H9 (cell line): ENCODE data around the gene UMAD1. TPM values are rescaled to one million over a fixed set of nuclear protein-coding genes. Genes with fewer than 3 reads are reported as not detected.

ENCODE experiments used
- DNase-seq: peaks from one replicate; pipeline ENCODE4 v3.0.0-alpha.2; 2017
- H2AFZ ChIP-seq: one replicate; pipeline ENCODE4 v1.6.1; 2013; ENCODE audit warnings: mild to moderate bottlenecking, low read length, control low read depth, moderate library complexity
- H2AK5ac ChIP-seq: 2 replicates; pipeline ENCODE4 v1.6.1; 2013; ENCODE audit warnings: low read length, control low read depth, mixed read lengths; ENCODE audit not compliant: insufficient read length
- H2BK120ac ChIP-seq: one replicate; pipeline ENCODE4 v1.6.1; 2013; ENCODE audit warnings: low read depth, mild to moderate bottlenecking, low read length, control low read depth, inconsistent platforms; ENCODE audit not compliant: poor library complexity, severe bottlenecking
- H2BK12ac ChIP-seq: 2 replicates; pipeline ENCODE4 v1.6.1; 2013; ENCODE audit warnings: low read length, control low read depth, mixed read lengths, low read depth; ENCODE audit not compliant: insufficient read length
- H2BK15ac ChIP-seq: 2 replicates; pipeline ENCODE4 v1.6.1; 2013; ENCODE audit warnings: low read depth, low read length, control low read depth
- H2BK20ac ChIP-seq: one replicate; pipeline ENCODE4 v1.6.1; 2013; ENCODE audit warnings: low read depth, mild to moderate bottlenecking, low read length, control low read depth, inconsistent platforms; ENCODE audit not compliant: poor library complexity, severe bottlenecking
- H2BK5ac ChIP-seq: 2 replicates; pipeline ENCODE4 v1.6.1; 2013; ENCODE audit warnings: low read length, control low read depth, mixed read lengths; ENCODE audit not compliant: insufficient read length
- H3K14ac ChIP-seq: 2 replicates; pipeline ENCODE4 v1.6.1; 2013; ENCODE audit warnings: low read length, control low read depth; ENCODE audit not compliant: insufficient read depth
- H3K18ac ChIP-seq: 2 replicates; pipeline ENCODE4 v1.6.1; 2013; ENCODE audit warnings: low read depth, mild to moderate bottlenecking, mixed read lengths, low read length, control low read depth; ENCODE audit not compliant: insufficient read length
- H3K23ac ChIP-seq: 2 replicates; pipeline ENCODE4 v1.6.1; 2013; ENCODE audit warnings: low read length, control low read depth, mixed read lengths, low read depth; ENCODE audit not compliant: insufficient read length
- H3K23me2 ChIP-seq: 2 replicates; pipeline ENCODE4 v1.6.1; 2013; ENCODE audit warnings: low read depth, mild to moderate bottlenecking, mixed read lengths, low read length, control low read depth; ENCODE audit not compliant: insufficient read length, poor library complexity, severe bottlenecking
- H3K27ac ChIP-seq: 2 replicates; pipeline ENCODE4 v1.5.1; 2013; ENCODE audit warnings: low read length, control low read depth, mixed read lengths, low read depth; ENCODE audit not compliant: insufficient read length
- H3K27me3 ChIP-seq: 2 replicates; pipeline ENCODE4 v1.6.1; 2013; ENCODE audit warnings: low read length, control low read depth, inconsistent platforms; ENCODE audit not compliant: insufficient read depth
- H3K4ac ChIP-seq: 2 replicates; pipeline ENCODE4 v1.6.1; 2013; ENCODE audit warnings: low read depth, mild to moderate bottlenecking, control low read depth, inconsistent platforms, low read length, moderate library complexity
- H3K4me1 ChIP-seq: 2 replicates; pipeline ENCODE4 v1.6.1; 2013; ENCODE audit warnings: low read length, control low read depth, inconsistent platforms; ENCODE audit not compliant: insufficient read depth
- H3K4me2 ChIP-seq: 2 replicates; pipeline ENCODE4 v1.6.1; 2013; ENCODE audit warnings: low read length, control low read depth, mixed read lengths; ENCODE audit not compliant: insufficient read length, insufficient read depth
- H3K56ac ChIP-seq: 2 replicates; pipeline ENCODE4 v1.6.1; 2013; ENCODE audit warnings: low read depth, mild to moderate bottlenecking, mixed read lengths, low read length, control low read depth; ENCODE audit not compliant: insufficient read length
- H3K79me1 ChIP-seq: 2 replicates; pipeline ENCODE4 v1.6.1; 2013; ENCODE audit warnings: low read depth, mild to moderate bottlenecking, moderate library complexity, low read length, control low read depth, inconsistent platforms; ENCODE audit not compliant: insufficient read depth, poor library complexity, severe bottlenecking
- H3K79me2 ChIP-seq: 2 replicates; pipeline ENCODE4 v1.6.1; 2013; ENCODE audit warnings: low read length, control low read depth, inconsistent platforms; ENCODE audit not compliant: insufficient read depth
- H3K9ac ChIP-seq: 2 replicates; pipeline ENCODE4 v1.6.1; 2013; ENCODE audit warnings: low read length, control low read depth, mixed read lengths; ENCODE audit not compliant: insufficient read length; ENCODE audit errors: extremely low read depth
- H3K9me3 ChIP-seq: one replicate; pipeline ENCODE4 v1.6.1; 2013; ENCODE audit warnings: low read depth, low read length, inconsistent platforms; ENCODE audit not compliant: control insufficient read depth
- H3T11ph ChIP-seq: one replicate; pipeline ENCODE4 v1.6.1; 2013; ENCODE audit warnings: mild to moderate bottlenecking, low read length, control low read depth, inconsistent platforms
- H4K20me1 ChIP-seq: one replicate; pipeline ENCODE4 v1.6.1; 2013; ENCODE audit not compliant: control insufficient read depth, insufficient read length, insufficient read depth
- H4K5ac ChIP-seq: 2 replicates; pipeline ENCODE4 v1.6.1; 2013; ENCODE audit warnings: low read depth, mild to moderate bottlenecking, mixed read lengths, low read length, control low read depth; ENCODE audit not compliant: insufficient read length
- H4K8ac ChIP-seq: replicated peaks from 2 replicates; pipeline ENCODE4 v1.6.1; 2013; ENCODE audit warnings: low read length, control low read depth, mixed read lengths, low read depth; ENCODE audit not compliant: insufficient read length
- H4K91ac ChIP-seq: 2 replicates; pipeline ENCODE4 v1.6.1; 2013; ENCODE audit warnings: low read depth, mild to moderate bottlenecking, moderate library complexity, mixed read lengths, low read length, control low read depth; ENCODE audit not compliant: insufficient read length
- H3K27ac Mint-ChIP-seq, 3 experiments: 2 replicates in 2 of 3; 3 replicates in 1 of 3; pipeline ENCODE4 v1.8.0; 2020 to 2021; ENCODE audit warnings: mixed read lengths in 3 of 3, mild to moderate bottlenecking in 1 of 3, moderate library complexity in 1 of 3
- H3K27me3 Mint-ChIP-seq: 2 replicates; pipeline ENCODE4 v1.8.0; 2021; ENCODE audit warnings: low read depth, mild to moderate bottlenecking, moderate library complexity, mixed read lengths
- H3K36me3 Mint-ChIP-seq, 3 experiments: 2 replicates in 2 of 3; 3 replicates in 1 of 3; pipeline ENCODE4 v1.8.0; 2020 to 2021; ENCODE audit warnings: low read depth in 3 of 3, mixed read lengths in 3 of 3; ENCODE audit not compliant: insufficient read depth in 1 of 3
- H3K4me1 Mint-ChIP-seq, 2 experiments: 2 replicates each; pipeline ENCODE4 v1.8.0; 2020; ENCODE audit warnings: mixed read lengths in 2 of 2
- H3K4me3 Mint-ChIP-seq, 2 experiments: 2 replicates in 1 of 2; 3 replicates in 1 of 2; pipeline ENCODE4 v1.8.0; 2020 to 2021; ENCODE audit warnings: mild to moderate bottlenecking in 2 of 2, mixed read lengths in 2 of 2, moderate library complexity in 1 of 2
- H3K9me3 Mint-ChIP-seq, 2 experiments: 2 replicates in 1 of 2; 3 replicates in 1 of 2; pipeline ENCODE4 v1.8.0; 2020; ENCODE audit warnings: mild to moderate bottlenecking in 2 of 2, mixed read lengths in 2 of 2, moderate library complexity in 1 of 2
- CTCF ChIP-seq: fragments of 200-600 bp; sonication (generic); conservative IDR thresholded peaks from 3 replicates; pipeline ENCODE4 v1.8.0; 2021; ENCODE audit warnings: antibody characterized with exemption, mild to moderate bottlenecking
- WGBS: extraction: QIAGEN DNeasy Blood & Tissue Kit; methylation state at CpG from one replicate; pipeline ENCODE4 v1.1.7; 2013; ENCODE audit warnings: missing lambda C conversion rate, low lambda C conversion rate, mixed read lengths; ENCODE audit not compliant: insufficient read length; ENCODE audit errors: extremely low coverage; 5-methylcytosine and 5-hydroxymethylcytosine counted together
- total RNA-seq: library from RNA; stranded (reverse); gene quantifications from 2 replicates; pipeline ENCODE4 v1.2.1, GENCODE V29; 2021

UMAD1 gene
- total RNA-seq, 1 experiment from 2014 or later, result 8.9 TPM

DNA sequence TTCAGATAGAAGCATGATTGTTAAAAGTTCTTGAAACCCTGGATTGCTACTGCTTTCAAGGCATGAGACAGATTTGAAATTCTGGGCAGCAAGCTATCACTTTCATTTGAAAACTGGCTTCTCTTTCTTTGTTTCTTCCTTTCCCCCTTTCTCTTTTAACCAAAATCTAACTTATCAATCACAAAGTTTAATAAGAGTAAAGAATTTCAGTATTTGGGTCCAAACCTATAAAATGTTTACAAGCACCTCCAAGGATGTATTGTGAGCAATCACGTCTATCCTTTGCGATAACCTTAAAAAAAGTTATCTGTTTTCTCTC, 99.4 kb downstream of the UMAD1 start:
- no peak overlapping the region for H3K4me3 Mint-ChIP-seq

More for the DNA sequence above, 99.4 kb downstream of the UMAD1 start:
- H4K20me1 ChIP-seq, result no peaks in the 10 kb centered on the region
- no peak overlapping the region for H3K18ac ChIP-seq
- H3K23ac ChIP-seq, result no peak overlapping the region
- no peak overlapping the region for H3K56ac ChIP-seq
- no peaks in the 10 kb centered on the region for H3K79me1 ChIP-seq
- no peak overlapping the region for H2BK20ac ChIP-seq
- Mint-ChIP-seq H3K27ac (peak overlapping the region in 1 of 3 experiments; percentile 60; a peak in 1 of 7 replicates), H3K4me1 (peaks cover 15 to 34% of the 10 kb centered on the region in 2 experiments), H3K27me3 (no peaks in the 10 kb centered on the region), H3K9me3 (no peaks in the 10 kb centered on the region), H3K36me3 (no peaks in the 10 kb centered on the region)
- H2AFZ ChIP-seq, result no peak overlapping the region
- H3K27ac ChIP-seq, result no peak overlapping the region
- no peak overlapping the region for H2AK5ac ChIP-seq
- no CpG with 5 or more reads among the region's 2 CpGs for WGBS
- no peak overlapping the region for H4K5ac ChIP-seq
- H3K79me2 ChIP-seq, result no peaks in the 10 kb centered on the region
- no peaks in the 10 kb centered on the region for H3K23me2 ChIP-seq
- no peaks in the 10 kb centered on the region for H3K9me3 ChIP-seq
- H2BK15ac ChIP-seq, result no peak overlapping the region
- H4K8ac ChIP-seq, result no peak overlapping the region
- H3K4me2 ChIP-seq, result no peak overlapping the region
- H3K27me3 ChIP-seq, result no peaks in the 10 kb centered on the region
- no peak overlapping the region for H3K9ac ChIP-seq
- DNase-seq, result no peak
- no peak overlapping the region for H2BK12ac ChIP-seq
- H3K4ac ChIP-seq, result no peak overlapping the region
- H2BK120ac ChIP-seq, result no peak overlapping the region
- H3K4me1 ChIP-seq, result peaks cover 3% of the 10 kb centered on the region; the same call in 1 of the 2 replicates
- H3T11ph ChIP-seq, result no peak overlapping the region
- H2BK5ac ChIP-seq, result no peak overlapping the region
- no peak for TF ChIP-seq CTCF
- no peak overlapping the region for H3K14ac ChIP-seq
- H4K91ac ChIP-seq, result no peak overlapping the region
